Right lobe of liver (tissue), 4 donors: ENCODE data around the gene TNFRSF14.

ENCODE experiments used
- POLR2A ChIP-seq: fragments of 450-650 bp; IDR thresholded peaks from one replicate; pipeline ENCODE4 v1.6.1; 2017; ENCODE audit warnings: antibody characterized with exemption, mild to moderate bottlenecking
- TF ChIP-seq, protein P1 (sequence below), 4 donors: fragments of 200-600 bp in 3 of 4; fragments of 450-650 bp in 1 of 4; IDR thresholded peaks; one replicate each; pipeline versions ENCODE4 v1.5.1 to v1.8.0; 2016 to 2022; ENCODE audit warnings: antibody characterized with exemption in 4 of 4, mild to moderate bottlenecking in 2 of 4
- donor health status: DM: no; HTN: no; CAD: no.
- donor health status: DM: no; HTN: no; CAD: no.
- donor health status: DM: no; HTN: yes; CAD: no.

DNA sequence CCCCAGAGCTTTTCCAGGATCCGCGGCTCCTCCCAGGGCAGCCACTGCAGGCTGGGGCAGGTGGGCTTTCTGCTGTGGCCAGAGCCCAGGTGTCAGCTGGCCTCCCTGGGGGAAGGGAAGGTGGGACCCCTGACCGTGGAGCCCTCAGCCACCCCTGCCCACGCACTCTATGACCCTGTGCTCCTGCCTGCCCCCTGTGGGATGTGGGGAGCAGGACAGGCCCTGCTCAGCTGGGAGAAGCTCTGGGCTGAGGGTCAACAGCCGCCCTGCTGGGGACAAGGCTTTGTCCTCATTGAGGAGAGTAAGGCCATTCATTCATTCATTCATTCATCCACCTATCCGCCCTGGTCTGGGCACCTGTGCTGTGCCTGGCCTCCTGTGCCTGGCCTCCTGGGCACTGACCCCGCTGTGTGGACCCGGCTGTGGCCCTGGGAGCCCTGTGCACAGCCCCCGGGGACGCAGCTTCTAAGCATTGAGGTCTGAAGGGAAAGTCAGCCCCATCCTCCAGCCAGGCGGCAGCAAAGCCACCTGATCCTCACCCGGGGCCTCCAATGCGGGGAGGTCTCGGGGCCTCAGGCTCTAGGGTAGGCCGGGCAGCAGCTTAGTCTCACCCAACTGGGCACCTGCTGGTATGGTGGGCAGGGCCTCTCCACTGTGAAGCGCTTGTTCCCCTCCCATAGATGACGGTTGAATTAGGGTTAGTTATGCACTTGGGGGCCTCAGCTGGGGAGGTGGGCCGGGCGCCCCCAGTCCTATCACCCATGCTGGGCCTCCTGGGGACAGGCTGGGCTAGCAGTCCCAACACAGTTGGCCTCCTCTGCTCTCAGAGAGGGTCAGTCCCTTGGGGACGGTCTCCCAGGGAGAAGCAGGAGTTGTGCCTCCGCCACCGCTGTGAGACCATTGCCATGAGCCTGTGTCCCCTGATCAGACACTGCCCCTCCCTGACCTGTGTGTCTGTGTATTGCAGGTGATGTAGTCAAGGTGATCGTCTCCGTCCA, 6.0 kb downstream of the TNFRSF14 start:
- no peak for TF ChIP-seq POLR2A
- TF ChIP-seq, protein P1, sequence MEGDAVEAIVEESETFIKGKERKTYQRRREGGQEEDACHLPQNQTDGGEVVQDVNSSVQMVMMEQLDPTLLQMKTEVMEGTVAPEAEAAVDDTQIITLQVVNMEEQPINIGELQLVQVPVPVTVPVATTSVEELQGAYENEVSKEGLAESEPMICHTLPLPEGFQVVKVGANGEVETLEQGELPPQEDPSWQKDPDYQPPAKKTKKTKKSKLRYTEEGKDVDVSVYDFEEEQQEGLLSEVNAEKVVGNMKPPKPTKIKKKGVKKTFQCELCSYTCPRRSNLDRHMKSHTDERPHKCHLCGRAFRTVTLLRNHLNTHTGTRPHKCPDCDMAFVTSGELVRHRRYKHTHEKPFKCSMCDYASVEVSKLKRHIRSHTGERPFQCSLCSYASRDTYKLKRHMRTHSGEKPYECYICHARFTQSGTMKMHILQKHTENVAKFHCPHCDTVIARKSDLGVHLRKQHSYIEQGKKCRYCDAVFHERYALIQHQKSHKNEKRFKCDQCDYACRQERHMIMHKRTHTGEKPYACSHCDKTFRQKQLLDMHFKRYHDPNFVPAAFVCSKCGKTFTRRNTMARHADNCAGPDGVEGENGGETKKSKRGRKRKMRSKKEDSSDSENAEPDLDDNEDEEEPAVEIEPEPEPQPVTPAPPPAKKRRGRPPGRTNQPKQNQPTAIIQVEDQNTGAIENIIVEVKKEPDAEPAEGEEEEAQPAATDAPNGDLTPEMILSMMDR (IDR thresholded peaks at IDR 0.05) = peak; percentile 29 to 54 (median 44)
